ENCODE measurements around the gene DSCAML1. TPM values are rescaled to one million over a fixed set of nuclear protein-coding genes. Genes with fewer than 3 reads are reported as not detected.

Gene DSCAML1
- total and polyA plus RNA-seq, 7 donors = 0.04 to 0.52 (median 0.06) TPM

DNA sequence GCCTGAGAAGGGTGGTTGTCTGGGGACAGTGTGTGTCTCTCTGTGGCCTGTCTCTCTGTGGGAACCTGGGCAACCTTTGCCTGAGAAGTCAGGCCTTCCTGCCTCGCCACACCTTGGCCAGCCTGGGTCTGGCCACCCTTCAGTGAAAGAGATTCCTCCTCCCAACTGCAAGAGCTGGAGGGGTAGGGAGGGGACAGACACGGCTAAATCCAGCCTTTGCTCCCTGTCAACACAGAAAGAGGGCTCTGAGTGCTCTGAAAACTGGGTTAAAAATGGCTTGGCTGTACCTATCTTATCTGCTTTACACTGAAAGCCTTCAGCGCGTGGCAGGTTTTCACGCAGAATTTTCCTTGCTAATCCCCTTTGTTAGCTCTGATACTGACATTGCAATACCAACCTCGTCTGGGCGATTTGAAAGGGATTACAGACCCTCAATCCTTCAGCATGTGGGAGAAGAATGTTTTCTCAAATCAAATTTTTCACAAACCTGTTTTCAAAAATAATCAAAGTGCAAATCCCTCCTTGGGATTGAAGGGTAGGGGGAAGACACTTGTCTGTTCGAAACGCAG, 163.7 kb downstream of the DSCAML1 start:
- no peaks in the 10 kb centered on the region for H3K4me1 ChIP-seq
- peaks cover 0 to 5% (median 3%) of the 10 kb centered on the region in 3 donors for H3K27me3 ChIP-seq (ENCODE audit: insufficient read depth in 3 of 3, low read length in 2 of 3)
- WGBS, 3 donors = 78 to 84% (median 81%) methylated on average over 9 of the region's 9 CpGs
- H3K36me3 ChIP-seq (ENCODE audit: insufficient read depth in 1 of 2, low read depth in 1 of 2) = no peaks in the 10 kb centered on the region
- intact Hi-C loops (cut with DNase I) = no loop called here
- DNase-seq (no peak), ATAC-seq (no peak)
- no peak overlapping the region for H3K27ac ChIP-seq
- TF ChIP-seq, protein P1, sequence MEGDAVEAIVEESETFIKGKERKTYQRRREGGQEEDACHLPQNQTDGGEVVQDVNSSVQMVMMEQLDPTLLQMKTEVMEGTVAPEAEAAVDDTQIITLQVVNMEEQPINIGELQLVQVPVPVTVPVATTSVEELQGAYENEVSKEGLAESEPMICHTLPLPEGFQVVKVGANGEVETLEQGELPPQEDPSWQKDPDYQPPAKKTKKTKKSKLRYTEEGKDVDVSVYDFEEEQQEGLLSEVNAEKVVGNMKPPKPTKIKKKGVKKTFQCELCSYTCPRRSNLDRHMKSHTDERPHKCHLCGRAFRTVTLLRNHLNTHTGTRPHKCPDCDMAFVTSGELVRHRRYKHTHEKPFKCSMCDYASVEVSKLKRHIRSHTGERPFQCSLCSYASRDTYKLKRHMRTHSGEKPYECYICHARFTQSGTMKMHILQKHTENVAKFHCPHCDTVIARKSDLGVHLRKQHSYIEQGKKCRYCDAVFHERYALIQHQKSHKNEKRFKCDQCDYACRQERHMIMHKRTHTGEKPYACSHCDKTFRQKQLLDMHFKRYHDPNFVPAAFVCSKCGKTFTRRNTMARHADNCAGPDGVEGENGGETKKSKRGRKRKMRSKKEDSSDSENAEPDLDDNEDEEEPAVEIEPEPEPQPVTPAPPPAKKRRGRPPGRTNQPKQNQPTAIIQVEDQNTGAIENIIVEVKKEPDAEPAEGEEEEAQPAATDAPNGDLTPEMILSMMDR (IDR thresholded peaks at IDR 0.05) = no peak
- H3K4me3 ChIP-seq = no peak overlapping the region
- H3K9me3 ChIP-seq = no peaks in the 10 kb centered on the region

DNA sequence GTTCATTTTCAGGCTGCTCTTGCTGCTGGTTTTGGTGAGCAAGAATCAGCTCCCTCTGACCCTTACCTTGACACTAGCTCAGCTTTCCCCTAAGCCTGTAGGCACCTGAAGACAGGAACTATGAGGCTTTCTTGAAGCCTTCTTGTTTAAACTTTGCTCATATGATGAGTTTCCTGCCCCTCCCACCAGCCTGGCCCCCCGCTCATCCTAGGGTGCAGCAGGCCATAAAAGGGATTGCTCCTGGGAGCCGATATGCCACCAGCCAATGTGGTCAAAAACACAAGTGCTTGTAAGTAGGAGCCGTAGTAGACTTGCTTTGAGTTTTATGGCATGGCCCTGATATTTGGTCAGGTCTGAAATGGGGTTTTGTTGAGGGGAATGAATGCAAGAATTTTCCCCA, 164.7 kb downstream of the DSCAML1 start:
- no peaks in the 10 kb centered on the region for H3K36me3 ChIP-seq (ENCODE audit: insufficient read depth in 1 of 2, low read depth in 1 of 2)
- no peak overlapping the region for H3K27ac ChIP-seq
- no peak for ATAC-seq
- no peak for DNase-seq
- intact Hi-C loops (cut with DNase I) = no loop called here
- peaks cover 0 to 5% (median under 1%) of the 10 kb centered on the region in 3 donors for H3K27me3 ChIP-seq (ENCODE audit: insufficient read depth in 3 of 3, low read length in 2 of 3)
- H3K4me1 ChIP-seq = no peaks in the 10 kb centered on the region
- H3K4me3 ChIP-seq = no peak overlapping the region
- TF ChIP-seq, protein P1 (IDR thresholded peaks at IDR 0.05) = no peak
- 81 to 95% (median 88%) methylated on average over 3 of the region's 3 CpGs for WGBS, 3 donors
- no peaks in the 10 kb centered on the region for H3K9me3 ChIP-seq

DNA sequence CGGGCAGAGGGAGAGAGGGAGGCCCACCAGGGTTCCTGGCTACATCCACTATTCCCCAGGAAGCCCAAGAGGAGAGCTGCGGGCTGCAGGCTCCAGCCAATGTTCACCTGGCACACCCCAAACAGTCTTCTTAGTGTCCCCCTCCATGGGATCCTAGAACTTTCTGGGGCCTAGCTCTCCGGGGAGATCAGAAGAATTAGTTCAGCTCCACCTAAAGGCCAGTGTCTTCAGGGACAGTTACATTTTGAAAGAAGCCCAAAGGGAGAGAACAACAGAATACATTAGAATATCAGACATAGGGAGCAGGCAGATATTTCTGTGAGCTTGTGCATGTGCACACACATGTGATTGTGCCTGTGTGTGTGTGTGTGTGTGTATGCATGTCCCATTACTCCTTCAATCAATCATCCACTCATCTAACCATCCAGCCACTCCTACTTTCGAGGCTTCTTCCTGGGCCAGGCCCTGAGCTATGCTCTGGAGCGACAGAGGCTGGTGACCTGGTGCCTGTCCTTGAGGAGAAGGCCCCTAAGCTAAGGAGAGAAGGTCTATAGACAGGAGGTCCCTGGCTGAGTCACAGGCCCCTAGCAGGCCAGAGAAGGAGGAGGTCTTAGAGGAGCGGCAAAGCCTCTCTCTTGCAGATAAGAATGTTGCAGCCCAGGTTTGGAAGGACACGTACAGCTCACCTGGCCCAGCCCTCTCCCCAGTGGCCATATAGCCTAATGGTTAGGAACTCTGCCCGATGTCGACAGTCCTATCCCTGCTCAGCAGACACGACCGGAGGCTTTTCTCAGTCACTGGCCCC, 165.5 kb downstream of the DSCAML1 start:
- ATAC-seq (no peak), DNase-seq (no peak)
- Histone ChIP-seq H3K27me3 (ENCODE audit: insufficient read depth in 3 of 3, low read length in 2 of 3) (peaks cover 0 to 5% (median 2%) of the 10 kb centered on the region in 3 donors), H3K9me3 (no peaks in the 10 kb centered on the region), H3K36me3 (ENCODE audit: insufficient read depth in 1 of 2, low read depth in 1 of 2) (no peaks in the 10 kb centered on the region), H3K27ac (no peak overlapping the region), H3K4me1 (no peaks in the 10 kb centered on the region), H3K4me3 (no peak overlapping the region)
- 88 to 90% (median 90%) methylated on average over 11 of the region's 11 CpGs for WGBS, 3 donors
- intact Hi-C loops (cut with DNase I) = no loop called here
- TF ChIP-seq, protein P1 (IDR thresholded peaks at IDR 0.05) = no peak

DNA sequence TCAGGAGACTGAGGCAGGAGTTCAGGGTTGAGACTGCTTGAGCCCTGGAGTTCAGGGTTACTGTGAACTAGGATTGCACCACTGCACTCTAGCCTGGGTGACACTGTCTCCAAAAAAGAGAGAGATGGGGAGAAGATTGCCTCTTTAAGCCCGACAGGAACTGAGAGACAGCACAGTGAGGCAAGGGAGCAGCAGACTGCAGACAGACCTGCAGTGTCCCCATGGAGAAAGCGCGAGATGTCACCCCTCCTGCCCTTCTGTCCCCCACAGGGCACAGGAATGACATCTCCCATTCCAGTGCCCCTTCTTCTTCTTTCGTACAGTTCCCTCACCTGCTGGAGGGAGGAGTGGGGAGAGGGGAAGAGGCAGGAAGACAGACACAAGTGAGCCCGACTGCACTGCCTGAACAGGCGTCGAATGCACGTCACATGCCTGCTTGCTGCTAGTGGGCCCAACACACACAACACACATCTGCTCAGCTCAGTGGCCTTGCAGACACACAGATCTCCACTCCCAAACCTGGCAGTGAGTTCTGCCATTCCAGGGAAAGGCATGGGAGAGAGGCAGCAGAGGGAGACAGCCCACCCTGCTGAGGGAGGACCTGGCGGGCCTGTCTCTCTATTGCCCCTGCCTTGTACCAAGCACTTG, 167.0 kb downstream of the DSCAML1 start:
- ATAC-seq = no peak
- no peaks in the 10 kb centered on the region for H3K4me1 ChIP-seq
- no peaks in the 10 kb centered on the region for H3K9me3 ChIP-seq
- no peaks in the 10 kb centered on the region for H3K36me3 ChIP-seq (ENCODE audit: insufficient read depth in 1 of 2, low read depth in 1 of 2)
- no peak overlapping the region for H3K4me3 ChIP-seq
- H3K27ac ChIP-seq = no peak overlapping the region
- DNase-seq = no peak
- H3K27me3 ChIP-seq (ENCODE audit: insufficient read depth in 3 of 3, low read length in 2 of 3) = peaks cover 0 to 2% (median 0%) of the 10 kb centered on the region in 3 donors
- intact Hi-C loops (cut with DNase I) = no loop called here
- 94 to 98% (median 97%) methylated on average over 9 of the region's 9 CpGs for WGBS, 3 donors
- TF ChIP-seq, protein P1 (IDR thresholded peaks at IDR 0.05) = no peak

Data from psoas muscle (tissue), 8 donors.